Measurements from ENCODE around the gene NCR1.
"Not testable (repeated sequence)": the region's sequence is repeated elsewhere in the genome, so short reads cannot be mapped to it uniquely, and the experiment has no call there.

DNA sequence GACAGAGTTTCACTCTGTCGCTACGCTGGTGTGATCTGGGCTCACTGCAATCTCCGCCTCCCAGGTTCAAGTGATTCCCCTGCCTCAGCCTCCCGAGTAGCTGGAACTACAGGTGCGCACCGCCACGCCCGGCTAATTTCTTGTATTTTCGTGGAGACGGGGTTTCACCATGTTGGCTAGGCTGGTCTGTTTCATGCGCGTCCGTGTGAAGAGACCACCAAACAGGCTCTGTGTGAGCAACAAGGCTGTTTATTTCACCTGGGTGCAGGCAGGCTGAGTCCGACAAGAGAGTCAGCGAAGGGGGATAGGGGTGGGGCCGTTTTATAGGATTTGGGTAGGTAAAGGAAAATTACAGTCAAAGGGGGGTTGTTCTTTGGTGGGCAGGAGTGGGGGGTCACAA is 11.8 kb upstream of the NCR1 start:
- TF ChIP-seq ZNF274 (IDR thresholded peaks at IDR 0.05; ENCODE audit: low read depth, low read length); YY1 (IDR thresholded peaks at IDR 0.05; ENCODE audit: insufficient read depth, insufficient read length); SUZ12 (IDR thresholded peaks at IDR 0.05; ENCODE audit: extremely low read depth, insufficient read depth, insufficient read length): not testable (repeated sequence)
